NK-92 treated with Interleukin-12 subunit alpha and Interleukin-12 subunit beta, amount 100 ng/mL, for 24 hours (cell line): ENCODE results near the gene DAZAP1.
"Not testable (repeated sequence)": the region's sequence is repeated elsewhere in the genome, so short reads cannot be mapped to it uniquely, and the experiment has no call there.

Experiments used
- DNase-seq: peaks from one replicate; lab custom pipeline; 2025; lab: John Stamatoyannopoulos, UW

Gene DAZAP1

GRCh38 chr19:1474011-1474764 lies 66.8 kb downstream of the DAZAP1 start:
- no peak for DNase-seq

GRCh38 chr19:1474765-1475351 lies 67.5 kb downstream of the DAZAP1 start:
- DNase-seq, result no peak

GRCh38 chr19:1475751-1476437 lies 68.5 kb downstream of the DAZAP1 start:
- DNase-seq, result no peak

GRCh38 chr19:1477056-1477455 lies 69.7 kb downstream of the DAZAP1 start:
- DNase-seq, result not testable (repeated sequence)

GRCh38 chr19:1478934-1479707 lies 71.7 kb downstream of the DAZAP1 start, which contains the start of gene C19orf25:
TSS of gene C19orf25 (minus strand) at chr19:1479215. CDS start at chr19:1478903, 312 bp downstream.
- peak; percentile 89 for DNase-seq

GRCh38 chr19:1481224-1481892 lies 74.0 kb downstream of the DAZAP1 start:
- DNase-seq, result no peak

- no peak for DNase-seq
Measured at GRCh38 chr19:1481893-1482360, 74.5 kb downstream of the DAZAP1 start.

- no peak for DNase-seq
Measured at GRCh38 chr19:1482361-1483130, 75.2 kb downstream of the DAZAP1 start.

- no peak for DNase-seq
Measured at GRCh38 chr19:1483131-1483978, 76.0 kb downstream of the DAZAP1 start.

- no peak for DNase-seq
Measured at GRCh38 chr19:1483979-1484428, 76.6 kb downstream of the DAZAP1 start.
